Measurements from ENCODE around the gene ARL13B. TPM values are rescaled to one million over a fixed set of nuclear protein-coding genes. Genes with fewer than 3 reads are reported as not detected.
A peak's percentile ranks its signal among the peaks of the same experiment; 100 is the strongest.

Gene ARL13B
- polyA plus RNA-seq, 1 experiment = 4.6 TPM

GRCh38 chr3:94099311-94099710 is 119.4 kb downstream of the ARL13B start:
- DNase-seq (ENCODE audit: low read depth) = no peak
- H3K36me3 ChIP-seq (ENCODE audit: control insufficient read depth, insufficient read depth, low read length) = peaks cover 1% of the 10 kb centered on the region; the same call in 1 of the 2 replicates
- no peaks in the 10 kb centered on the region for H3K27me3 ChIP-seq (ENCODE audit: control insufficient read depth, insufficient read depth, low read length)
- TF ChIP-seq CTCF (IDR thresholded peaks at IDR 0.05; ENCODE audit: insufficient read depth, low read depth, low read length) = no peak
- H3K4me3 ChIP-seq (ENCODE audit: low read depth, low read length) = no peak overlapping the region
- CTCF ChIA-PET = interaction anchor here (1.1 kb wide), 1 partner anchor 13 kb away, joined by 3 read pairs; no protein-coding TSS in a partner anchor
- POLR2A ChIA-PET = no interaction called here

- POLR2A ChIA-PET = no interaction called here
- no peak for DNase-seq (ENCODE audit: low read depth)
- TF ChIP-seq CTCF (IDR thresholded peaks at IDR 0.05; ENCODE audit: insufficient read depth, low read depth, low read length) = 0 out of 2 replicates have a peak, but pooled peaks have one; percentile 11
- Histone ChIP-seq H3K4me3 (ENCODE audit: low read depth, low read length) (no peak overlapping the region), H3K27me3 (ENCODE audit: control insufficient read depth, insufficient read depth, low read length) (no peaks in the 10 kb centered on the region), H3K36me3 (ENCODE audit: control insufficient read depth, insufficient read depth, low read length) (no peaks in the 10 kb centered on the region; the same call in 1 of the 2 replicates)
- CTCF ChIA-PET = no interaction called here
Measured at GRCh38 chr3:94101860-94102259, 121.9 kb downstream of the ARL13B start.

Small RNA genes lying within 50 kb of the gene (small RNA-seq; reads per million reads assigned to genes)
- gene RF00019 (ENCODE audit: insufficient read length, low read depth, low replicate concordance) = not detected
- gene RNU6-511P (ENCODE audit: insufficient read length, low read depth, low replicate concordance) = not detected

Other genes with a start within 250 kb of the ARL13B start
- 2.0 and 5.2 TPM in 2 replicates for gene PROS1, start 6.3 kb upstream of the ARL13B start, polyA plus RNA-seq (2011; rRNA removed)
- not detected in 2 replicates for gene STX19, start 48.4 kb downstream of the ARL13B start, polyA plus RNA-seq (2011; rRNA removed)
- gene DHFR2, start 82.8 kb downstream of the ARL13B start, polyA plus RNA-seq (2011; rRNA removed) = 1.6 and 2.5 TPM in 2 replicates
- gene NSUN3, start 82.9 kb downstream of the ARL13B start, polyA plus RNA-seq (2011; rRNA removed) = 8.2 and 8.7 TPM in 2 replicates

Data from BJ (cell line).